ENCODE measurements around the gene IMMP2L.

- no peak for TF ChIP-seq POLR2A (IDR thresholded peaks at IDR 0.05)
- no peak for TF ChIP-seq CTCF (IDR thresholded peaks at IDR 0.05 in 4 of 5, conservative IDR thresholded peaks at IDR 0.05 in 1 of 5)
These were observed 6.1 kb upstream of the IMMP2L start for GRCh38 chr7:111568419-111568818.

Data from gastrocnemius medialis (tissue), 4 donors.